HG02938 (cell line): Measurements from ENCODE around the gene NFIX.

Experiments used
- ATAC-seq: cut with Tn5 transposase; IDR thresholded peaks from one replicate; pipeline ENCODE4 v1.9.1; 2021; ENCODE audit warnings: mild to moderate bottlenecking, moderate library complexity; ENCODE audit not compliant: unreplicated experiment

The NFIX gene

GRCh38 chr19:13069415-13070359 is 74.4 kb downstream of the NFIX start:
- no peak for ATAC-seq

GRCh38 chr19:13070425-13071140 is 75.3 kb downstream of the NFIX start:
- no peak for ATAC-seq

GRCh38 chr19:13071444-13072187 is 76.3 kb downstream of the NFIX start:
- no peak for ATAC-seq

- no peak for ATAC-seq
Observed at GRCh38 chr19:13072188-13072908, 77.1 kb downstream of the NFIX start.

DNA sequence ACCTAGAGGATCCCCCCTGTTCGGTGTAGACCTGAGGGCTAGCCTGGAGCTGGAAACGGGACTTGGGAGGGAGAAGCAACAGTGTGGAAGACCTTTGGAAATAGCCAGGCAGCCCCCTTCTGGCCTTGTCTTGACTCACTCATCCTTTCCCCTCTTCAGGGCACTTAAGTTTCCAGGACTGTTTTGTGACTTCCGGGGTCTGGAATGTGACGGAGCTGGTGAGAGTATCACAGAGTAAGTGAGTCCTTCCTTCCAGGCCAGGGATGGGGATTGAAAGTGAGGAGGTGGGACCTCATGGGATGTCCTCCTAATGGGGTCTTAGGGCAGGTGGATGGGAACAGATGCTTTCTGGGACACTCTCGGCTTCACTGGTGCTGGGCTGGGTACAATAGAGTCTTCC is 78.0 kb downstream of the NFIX start:
- no peak for ATAC-seq

DNA sequence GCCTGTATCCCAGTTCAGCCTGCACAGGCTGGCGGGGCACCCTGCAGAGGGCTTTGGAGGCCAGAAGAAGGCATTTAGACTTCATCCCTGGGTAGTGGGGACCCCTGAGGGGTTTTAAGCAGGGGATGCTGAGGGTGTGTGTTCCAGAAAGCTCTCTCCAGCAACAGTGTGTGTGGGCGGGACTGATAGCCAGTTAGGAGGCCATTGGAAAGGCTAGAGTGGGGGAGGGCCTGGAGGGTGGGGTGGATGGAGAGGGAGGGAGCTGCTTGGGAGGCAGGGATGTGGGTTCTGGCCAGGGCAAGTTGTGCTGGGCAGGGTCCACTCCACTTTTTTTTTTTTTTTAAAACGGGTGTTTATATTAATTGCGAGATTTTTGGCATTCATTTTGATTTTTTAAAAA is 79.1 kb downstream of the NFIX start:
- no peak for ATAC-seq

DNA sequence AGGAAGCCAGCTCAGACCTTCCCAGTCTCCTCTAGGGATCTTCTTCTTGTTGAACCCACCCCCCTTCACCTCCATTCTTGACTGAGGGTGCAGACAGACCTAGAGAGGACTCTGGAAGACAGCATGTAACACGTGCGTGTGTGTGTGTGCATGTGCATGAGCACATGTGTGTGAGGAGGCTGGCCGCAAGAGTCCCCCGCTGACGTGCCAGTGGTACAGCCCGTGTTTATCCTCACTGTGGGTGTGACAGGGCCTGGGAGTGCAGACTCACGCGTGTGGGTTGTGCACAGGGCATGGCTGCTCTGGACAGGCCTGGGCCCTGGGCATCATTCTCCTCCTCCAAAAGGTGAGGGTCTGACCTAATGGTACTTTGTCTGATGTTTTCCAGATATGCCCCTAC is 81.0 kb downstream of the NFIX start:
- ATAC-seq = no peak

DNA sequence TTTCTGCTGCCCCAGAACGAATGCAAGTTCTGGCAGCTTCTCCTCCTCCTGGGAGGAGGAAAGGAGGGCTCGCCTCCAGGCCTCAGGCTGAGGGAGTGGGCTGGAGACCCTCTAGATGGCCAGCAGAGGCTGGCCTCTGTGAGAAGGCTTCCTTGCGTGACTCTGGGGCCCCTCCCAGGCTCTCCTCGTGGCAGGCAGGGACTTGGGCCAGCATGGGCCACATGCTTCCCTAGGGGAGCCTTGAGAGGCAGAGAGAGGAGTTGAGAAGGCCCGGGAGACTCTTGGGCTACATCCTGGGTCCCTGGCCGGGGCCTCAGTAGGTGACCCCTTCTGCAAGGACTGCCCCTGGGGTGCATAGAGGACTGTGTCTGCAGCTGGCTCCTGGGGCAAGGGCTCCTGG is 81.5 kb downstream of the NFIX start:
- ATAC-seq = no peak

GRCh38 chr19:13077240-13077639 is 82.0 kb downstream of the NFIX start:
- ATAC-seq = no peak

DNA sequence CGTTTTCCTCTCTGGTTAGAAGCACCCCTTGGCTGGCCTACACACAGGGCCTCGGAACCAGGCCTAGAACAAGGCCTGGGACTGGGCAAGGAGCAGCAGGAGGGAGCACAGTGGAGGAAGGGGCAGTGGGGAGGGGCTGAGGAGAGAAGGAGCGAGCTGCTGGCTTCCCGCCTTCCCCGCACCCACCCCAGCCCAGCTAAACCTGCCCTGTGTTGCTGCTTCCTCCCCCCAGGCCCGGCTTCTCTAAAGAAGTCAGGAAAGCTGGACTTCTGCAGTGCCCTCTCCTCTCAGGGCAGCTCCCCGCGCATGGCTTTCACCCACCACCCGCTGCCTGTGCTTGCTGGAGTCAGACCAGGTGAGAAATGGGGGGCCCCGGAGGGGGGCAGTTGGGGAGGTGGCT is 83.1 kb downstream of the NFIX start:
- no peak for ATAC-seq

- ATAC-seq = no peak
Observed at GRCh38 chr19:13078897-13079541, 83.7 kb downstream of the NFIX start.

GRCh38 chr19:13079542-13079986 is 84.3 kb downstream of the NFIX start:
- ATAC-seq = no peak

- no peak for ATAC-seq
Observed at GRCh38 chr19:13082192-13083007, 87.1 kb downstream of the NFIX start.

- ATAC-seq = no peak
Observed at GRCh38 chr19:13083008-13083404, 87.7 kb downstream of the NFIX start.

DNA sequence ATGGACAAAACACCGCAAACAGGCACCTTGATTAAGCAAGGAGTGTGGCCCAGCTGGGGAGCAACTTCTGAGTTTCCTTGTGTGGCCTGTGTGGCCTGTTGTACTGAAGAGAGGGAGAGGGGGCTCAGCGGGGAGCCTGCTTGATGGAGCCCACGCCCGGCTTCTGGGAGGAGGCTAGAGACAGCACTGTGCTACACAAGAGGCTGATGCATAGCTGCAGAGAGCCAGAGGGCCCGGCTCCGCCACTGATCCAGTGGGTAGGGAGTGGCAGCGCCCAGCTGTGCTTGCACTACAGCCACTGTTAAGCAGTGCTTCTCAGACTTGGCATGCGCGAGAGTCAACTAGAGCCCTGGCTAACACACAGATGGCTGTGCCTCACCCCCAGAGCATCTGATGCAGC is 88.4 kb downstream of the NFIX start:
- ATAC-seq = no peak

- no peak for ATAC-seq
Observed at GRCh38 chr19:13085666-13086065, 90.4 kb downstream of the NFIX start.

GRCh38 chr19:13086341-13086740 is 91.1 kb downstream of the NFIX start:
- ATAC-seq = no peak

GRCh38 chr19:13087295-13087694 is 92.0 kb downstream of the NFIX start:
- ATAC-seq = no peak

- no peak for ATAC-seq
Observed at GRCh38 chr19:13087795-13088537, 92.7 kb downstream of the NFIX start.
